GM18870 (cell line): Measurements from ENCODE around the gene POU3F2.

Experiments used
- ATAC-seq: cut with Tn5 transposase; IDR thresholded peaks from one replicate; pipeline ENCODE4 v1.9.1; 2021; ENCODE audit warnings: moderate library complexity; ENCODE audit not compliant: unreplicated experiment

Gene POU3F2

GRCh38 chr6:98830146-98830545 lies 4.2 kb upstream of the POU3F2 start:
- no peak for ATAC-seq

- ATAC-seq: no peak
Measured at GRCh38 chr6:98831057-98831958, 3.1 kb upstream of the POU3F2 start.

DNA sequence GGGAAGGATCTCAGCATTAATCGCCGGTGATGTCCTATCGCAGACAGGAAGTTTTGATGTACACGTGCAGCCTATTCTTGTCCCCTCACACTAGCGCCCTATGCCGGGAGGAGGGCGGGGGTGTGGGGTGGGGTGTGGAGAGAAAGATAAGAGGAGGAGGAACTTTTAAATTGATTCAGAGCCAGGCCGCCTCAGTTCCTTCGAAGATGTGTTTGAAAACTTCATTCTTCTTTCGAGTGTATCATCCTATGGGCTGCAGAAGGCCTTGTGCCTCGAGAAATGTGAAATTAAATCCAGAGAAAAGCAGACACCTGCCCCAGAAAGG lies 2.5 kb upstream of the POU3F2 start:
- no peak for ATAC-seq

DNA sequence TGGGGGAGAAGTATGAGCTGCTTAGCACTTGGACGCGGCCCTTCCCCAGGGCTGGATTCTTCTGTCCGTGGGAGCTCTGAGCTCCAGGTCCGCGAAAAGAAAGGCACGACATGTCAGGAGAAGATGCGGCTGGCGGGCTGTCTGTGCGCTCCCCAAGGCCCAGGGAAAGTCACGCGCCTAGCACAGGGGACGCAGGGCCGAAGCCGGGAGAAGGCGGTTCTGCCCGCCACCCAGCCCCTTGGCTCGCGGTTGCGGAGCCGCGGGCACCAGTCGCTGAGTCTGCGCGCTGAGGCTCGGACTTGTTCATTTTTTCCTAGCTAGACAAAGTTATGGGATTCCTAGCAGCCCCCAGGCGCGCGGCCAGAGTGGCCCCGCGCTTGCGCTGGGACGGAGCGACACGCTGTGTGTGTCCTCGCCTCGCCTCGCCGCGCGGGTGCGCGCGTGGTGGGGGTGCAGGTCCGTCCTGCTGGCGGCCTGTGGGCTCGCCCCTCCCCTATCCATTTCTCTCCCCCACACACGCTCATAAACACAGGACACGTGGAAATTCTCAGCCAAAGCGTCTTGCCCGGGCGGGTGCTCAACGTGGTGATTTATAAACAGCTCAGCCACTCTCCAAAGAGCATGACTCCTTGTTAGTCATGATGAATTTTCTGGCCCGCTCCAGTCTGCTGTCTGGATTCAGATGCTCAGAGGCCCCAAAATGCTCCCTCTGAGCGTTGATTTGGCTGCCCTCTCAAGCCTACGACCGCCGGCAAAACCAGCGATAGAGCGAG lies 1.9 kb upstream of the POU3F2 start:
- no peak for ATAC-seq

DNA sequence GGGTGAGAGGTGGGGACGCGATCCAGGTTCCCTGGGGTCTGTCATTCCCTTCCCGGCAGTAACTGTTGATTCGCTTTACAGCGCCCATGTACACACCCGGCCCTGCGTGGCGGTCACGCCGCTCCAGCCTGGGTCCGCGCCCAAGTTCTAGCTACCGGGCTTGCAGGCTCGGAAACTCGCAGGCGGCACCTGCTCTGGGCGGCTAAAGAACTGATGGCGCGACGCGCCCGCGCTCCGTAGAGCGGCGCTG lies 1.4 kb upstream of the POU3F2 start:
- ATAC-seq: no peak

- ATAC-seq: no peak
Measured at GRCh38 chr6:98833307-98834059, 891 bp upstream of the POU3F2 start.

- no peak for ATAC-seq
Measured at GRCh38 chr6:98835149-98836024, 1.0 kb downstream of the POU3F2 start.

- ATAC-seq: no peak
Measured at GRCh38 chr6:98836025-98836961, 1.9 kb downstream of the POU3F2 start.

DNA sequence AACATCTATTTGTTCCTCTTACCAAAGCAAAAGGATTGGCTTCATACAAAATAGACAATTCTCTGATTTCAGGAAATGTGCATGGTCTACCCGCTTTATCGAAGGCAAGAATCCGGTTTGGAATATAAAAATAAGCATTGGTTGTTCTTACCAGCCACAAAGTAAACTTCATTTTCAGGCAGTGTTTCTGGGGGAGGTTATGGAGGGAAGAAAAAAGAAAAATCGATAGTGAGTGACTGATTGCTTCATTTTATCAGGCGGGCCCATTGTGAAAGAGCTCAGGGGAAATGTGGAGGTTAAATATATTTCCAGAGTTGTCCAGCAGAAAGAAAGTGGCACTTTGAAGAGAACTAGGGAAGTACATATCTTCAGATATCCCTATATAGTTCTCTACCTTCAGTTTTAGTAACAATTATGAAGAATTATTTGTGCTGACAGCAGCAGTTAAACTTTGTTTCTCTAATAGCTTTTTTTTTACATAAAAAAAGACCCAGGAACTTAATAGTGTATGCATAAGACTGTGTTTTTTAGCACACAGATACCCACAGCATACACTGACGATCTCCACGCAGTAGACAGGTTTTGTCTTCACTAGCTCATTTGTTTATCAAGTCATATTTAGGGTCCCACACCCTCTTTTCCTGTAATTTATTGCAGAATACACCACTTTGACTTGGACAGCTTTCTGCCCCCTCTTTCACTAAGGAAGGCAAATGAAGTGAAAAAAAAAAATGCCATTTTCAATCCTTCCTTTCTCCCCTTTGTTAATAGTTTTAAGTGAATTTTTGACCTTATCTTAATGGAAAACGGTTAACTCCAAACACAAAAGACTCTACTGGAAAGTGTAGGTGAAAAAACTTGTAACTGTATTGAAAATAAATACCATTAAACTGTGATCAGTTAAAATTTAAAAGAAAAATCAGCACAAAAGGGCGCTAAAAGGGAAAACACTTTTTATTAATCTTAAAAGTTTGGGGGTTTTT lies 2.9 kb downstream of the POU3F2 start:
- no peak for ATAC-seq

DNA sequence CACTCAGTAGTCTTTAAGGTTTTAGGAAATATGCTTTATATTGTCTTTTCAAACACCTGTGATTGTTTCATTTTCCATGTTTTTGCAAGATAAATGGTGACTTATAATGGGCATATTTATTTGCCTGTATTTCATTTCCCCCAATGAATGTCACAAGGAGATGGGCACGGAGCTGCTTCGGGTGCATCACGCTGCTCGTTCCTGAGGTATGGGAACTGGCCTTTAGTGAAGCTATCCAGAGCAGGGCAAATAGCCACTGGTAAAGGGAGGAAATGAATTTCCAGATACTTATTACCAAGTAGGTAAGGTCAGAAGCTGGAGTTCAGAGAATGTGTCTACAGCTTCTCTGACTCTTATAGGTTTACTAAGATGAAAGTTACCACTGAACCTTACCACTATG lies 3.7 kb downstream of the POU3F2 start:
- ATAC-seq: no peak

GRCh38 chr6:98838975-98839374 lies 4.6 kb downstream of the POU3F2 start:
- no peak for ATAC-seq

- ATAC-seq: no peak
Measured at GRCh38 chr6:98839781-98840361, 5.5 kb downstream of the POU3F2 start.

- no peak for ATAC-seq
Measured at GRCh38 chr6:98840385-98840784, 6.0 kb downstream of the POU3F2 start.

- no peak for ATAC-seq
Measured at GRCh38 chr6:98840996-98841513, 6.7 kb downstream of the POU3F2 start.

- no peak for ATAC-seq
Measured at GRCh38 chr6:98841621-98842341, 7.4 kb downstream of the POU3F2 start.

GRCh38 chr6:98842342-98843180 lies 8.2 kb downstream of the POU3F2 start:
- ATAC-seq: no peak
